Endodermal cell (in vitro differentiated cells): ENCODE data around the gene SORCS2. TPM values are rescaled to one million over a fixed set of nuclear protein-coding genes. Genes with fewer than 3 reads are reported as not detected.
A peak's percentile ranks its signal among the peaks of the same experiment; 100 is the strongest.

ENCODE experiments used
- DNase-seq: peaks from one replicate; pipeline ENCODE4 v3.0.0-alpha.2; 2017
- H3K27ac ChIP-seq: 2 replicates; pipeline ENCODE4 v1.5.1; 2013; ENCODE audit warnings: mild to moderate bottlenecking, low read depth, low read length, moderate library complexity
- H3K27me3 ChIP-seq: 2 replicates; pipeline ENCODE4 v1.6.1; 2013; ENCODE audit warnings: mild to moderate bottlenecking, low read length, moderate library complexity; ENCODE audit not compliant: insufficient read depth, control insufficient read depth, poor library complexity, severe bottlenecking
- H3K36me3 ChIP-seq: 2 replicates; pipeline ENCODE4 v1.7.0; 2013; ENCODE audit warnings: mild to moderate bottlenecking, low read length, moderate library complexity; ENCODE audit not compliant: control insufficient read depth, insufficient read depth
- H3K4me1 ChIP-seq: one replicate; pipeline ENCODE4 v1.7.0; 2013; ENCODE audit warnings: low read length; ENCODE audit not compliant: control insufficient read depth, insufficient read depth
- H3K4me3 ChIP-seq: 2 replicates; pipeline ENCODE4 v1.5.1; 2013; ENCODE audit warnings: mild to moderate bottlenecking, low read length, moderate library complexity
- H3K9ac ChIP-seq: 2 replicates; pipeline ENCODE4 v1.6.1; 2013; ENCODE audit warnings: mild to moderate bottlenecking, low read length, moderate library complexity; ENCODE audit not compliant: poor library complexity, severe bottlenecking; ENCODE audit errors: extremely low read depth
- H3K9me3 ChIP-seq: 2 replicates; pipeline ENCODE4 v1.6.1; 2013; ENCODE audit warnings: mild to moderate bottlenecking, low read length, moderate library complexity; ENCODE audit not compliant: control insufficient read depth
- H3K27ac Mint-ChIP-seq: 2 replicates; pipeline ENCODE4 v1.8.0; 2020; ENCODE audit warnings: mixed read lengths
- H3K27me3 Mint-ChIP-seq: 2 replicates; pipeline ENCODE4 v1.8.0; 2021; ENCODE audit warnings: mild to moderate bottlenecking, mixed read lengths; ENCODE audit not compliant: insufficient read depth
- H3K36me3 Mint-ChIP-seq: 2 replicates; pipeline ENCODE4 v1.8.0; 2020; ENCODE audit warnings: low read depth, mixed read lengths
- H3K4me1 Mint-ChIP-seq: 2 replicates; pipeline ENCODE4 v1.8.0; 2020; ENCODE audit warnings: mixed read lengths
- H3K4me3 Mint-ChIP-seq: 2 replicates; pipeline ENCODE4 v1.8.0; 2020; ENCODE audit warnings: mild to moderate bottlenecking, moderate library complexity, mixed read lengths
- H3K9me3 Mint-ChIP-seq: 2 replicates; pipeline ENCODE4 v1.8.0; 2020; ENCODE audit warnings: mild to moderate bottlenecking, mixed read lengths
- WGBS, 2 experiments: methylation state at CpG; one replicate each; pipeline versions ENCODE4 v1.1.5 to v1.1.7; 2013; ENCODE audit warnings: missing lambda C conversion rate in 2 of 2, mixed read lengths in 1 of 2; ENCODE audit not compliant: insufficient coverage in 1 of 2, insufficient read length in 1 of 2; 5-methylcytosine and 5-hydroxymethylcytosine counted together
- total RNA-seq, 2 donors: library from RNA; stranded (reverse); fragmentation: NEBNext Ultra II Directional in 1 of 2; extraction: Animal tissue kit (Norgen Biotek cat#: 25700) in 1 of 2; gene quantifications; 2 replicates in 1 of 2; 3 replicates in 1 of 2; pipeline ENCODE4 v1.2.1, GENCODE V29; 2021
- TF ChIP-seq, protein P1 (sequence below): fragments of 200-600 bp; sonication (generic); conservative IDR thresholded peaks from 2 replicates; pipeline ENCODE4 v1.5.0; 2021; ENCODE audit warnings: antibody characterized with exemption, mild to moderate bottlenecking

The SORCS2 gene
- total RNA-seq, 2 donors from 2014 or later, result 1.4 to 1.9 TPM

GRCh38 chr4:7760228-7760627 is 567.9 kb downstream of the SORCS2 start:
- no peaks in the 10 kb centered on the region for H3K27me3 ChIP-seq
- H3K4me3 ChIP-seq, result no peak overlapping the region
- H3K9ac ChIP-seq, result no peak overlapping the region
- peaks cover 37% of the 10 kb centered on the region for H3K36me3 ChIP-seq
- Mint-ChIP-seq H3K4me3 (no peak overlapping the region), H3K27ac (no peak overlapping the region), H3K36me3 (peaks cover 18% of the 10 kb centered on the region), H3K27me3 (no peaks in the 10 kb centered on the region), H3K9me3 (no peaks in the 10 kb centered on the region), H3K4me1 (peaks cover 4% of the 10 kb centered on the region)
- WGBS, 2 experiments, result 95 to 97% methylated on average over 5 to 9 of the region's 9 CpGs
- H3K4me1 ChIP-seq, result no peaks in the 10 kb centered on the region
- DNase-seq, result no peak
- TF ChIP-seq, protein P1, sequence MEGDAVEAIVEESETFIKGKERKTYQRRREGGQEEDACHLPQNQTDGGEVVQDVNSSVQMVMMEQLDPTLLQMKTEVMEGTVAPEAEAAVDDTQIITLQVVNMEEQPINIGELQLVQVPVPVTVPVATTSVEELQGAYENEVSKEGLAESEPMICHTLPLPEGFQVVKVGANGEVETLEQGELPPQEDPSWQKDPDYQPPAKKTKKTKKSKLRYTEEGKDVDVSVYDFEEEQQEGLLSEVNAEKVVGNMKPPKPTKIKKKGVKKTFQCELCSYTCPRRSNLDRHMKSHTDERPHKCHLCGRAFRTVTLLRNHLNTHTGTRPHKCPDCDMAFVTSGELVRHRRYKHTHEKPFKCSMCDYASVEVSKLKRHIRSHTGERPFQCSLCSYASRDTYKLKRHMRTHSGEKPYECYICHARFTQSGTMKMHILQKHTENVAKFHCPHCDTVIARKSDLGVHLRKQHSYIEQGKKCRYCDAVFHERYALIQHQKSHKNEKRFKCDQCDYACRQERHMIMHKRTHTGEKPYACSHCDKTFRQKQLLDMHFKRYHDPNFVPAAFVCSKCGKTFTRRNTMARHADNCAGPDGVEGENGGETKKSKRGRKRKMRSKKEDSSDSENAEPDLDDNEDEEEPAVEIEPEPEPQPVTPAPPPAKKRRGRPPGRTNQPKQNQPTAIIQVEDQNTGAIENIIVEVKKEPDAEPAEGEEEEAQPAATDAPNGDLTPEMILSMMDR, result no peak
- no peak overlapping the region for H3K27ac ChIP-seq
- no peaks in the 10 kb centered on the region for H3K9me3 ChIP-seq

DNA sequence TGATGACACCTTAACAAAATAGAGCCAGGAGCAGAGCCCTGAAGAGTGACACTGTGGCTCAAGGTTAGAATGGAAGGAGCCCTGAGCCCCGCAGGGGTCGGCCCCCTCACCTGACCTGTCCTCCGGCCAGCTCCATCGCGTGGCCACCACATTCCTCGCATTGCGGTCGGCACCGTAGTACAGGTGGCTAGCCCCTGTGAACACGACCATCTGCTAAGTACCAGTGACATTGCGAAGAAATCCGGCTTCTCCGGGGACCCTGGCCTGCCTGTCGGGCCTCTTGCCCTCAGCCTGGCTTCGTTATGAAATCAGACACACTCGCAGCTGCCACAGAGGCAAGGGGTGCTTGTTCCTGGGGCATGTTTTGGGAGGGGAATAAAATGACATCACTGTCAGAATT is 568.4 kb downstream of the SORCS2 start:
- H3K36me3 ChIP-seq, result peaks cover 37% of the 10 kb centered on the region
- H3K27ac Mint-ChIP-seq, result no peak overlapping the region
- no peak for DNase-seq
- H3K4me3 ChIP-seq, result no peak overlapping the region
- no peaks in the 10 kb centered on the region for H3K9me3 ChIP-seq
- no peaks in the 10 kb centered on the region for H3K27me3 Mint-ChIP-seq
- peaks cover 18% of the 10 kb centered on the region for H3K36me3 Mint-ChIP-seq
- no peaks in the 10 kb centered on the region for H3K9me3 Mint-ChIP-seq
- H3K4me1 ChIP-seq, result no peaks in the 10 kb centered on the region
- 90% methylated on average over 14 to 16 of the region's 16 CpGs for WGBS, 2 experiments
- no peak overlapping the region for H3K9ac ChIP-seq
- peaks cover 4% of the 10 kb centered on the region for H3K4me1 Mint-ChIP-seq
- H3K27me3 ChIP-seq, result no peaks in the 10 kb centered on the region
- H3K4me3 Mint-ChIP-seq, result no peak overlapping the region
- TF ChIP-seq, protein P1, result no peak
- no peak overlapping the region for H3K27ac ChIP-seq

DNA sequence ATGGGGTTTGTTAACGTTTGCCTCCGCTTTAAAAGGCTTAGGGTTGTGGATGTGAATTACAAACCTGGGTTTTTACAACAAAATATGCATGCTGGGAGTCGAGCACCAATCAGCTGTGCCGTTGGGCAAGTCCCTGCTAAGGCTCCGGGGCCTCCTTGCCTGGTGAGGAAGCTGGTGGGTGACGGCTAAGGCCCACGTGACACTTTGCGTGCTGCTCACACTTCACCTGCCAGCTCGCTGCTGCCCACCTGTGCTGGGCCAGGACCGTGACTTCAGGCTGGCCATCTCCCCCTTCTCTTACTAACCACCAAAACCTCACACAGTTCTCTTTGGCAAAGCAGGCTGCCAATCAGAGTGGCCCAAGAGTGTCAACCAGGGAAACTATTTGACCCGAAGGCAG is 569.0 kb downstream of the SORCS2 start:
- H3K4me3 ChIP-seq, result no peak overlapping the region
- no peaks in the 10 kb centered on the region for H3K4me1 ChIP-seq
- 86 to 96% methylated on average over 9 to 11 of the region's 11 CpGs for WGBS, 2 experiments
- H3K4me1 Mint-ChIP-seq, result peaks cover 4% of the 10 kb centered on the region
- H3K27ac Mint-ChIP-seq, result no peak overlapping the region
- TF ChIP-seq, protein P1, result no peak
- peaks cover 37% of the 10 kb centered on the region for H3K36me3 ChIP-seq
- peaks cover 19% of the 10 kb centered on the region for H3K36me3 Mint-ChIP-seq
- no peaks in the 10 kb centered on the region for H3K9me3 Mint-ChIP-seq
- no peaks in the 10 kb centered on the region for H3K27me3 ChIP-seq
- H3K4me3 Mint-ChIP-seq, result no peak overlapping the region
- no peaks in the 10 kb centered on the region for H3K9me3 ChIP-seq
- no peaks in the 10 kb centered on the region for H3K27me3 Mint-ChIP-seq
- no peak overlapping the region for H3K27ac ChIP-seq
- peak; percentile 59 for DNase-seq
- no peak overlapping the region for H3K9ac ChIP-seq
